ENCODE measurements around the gene EFCAB8. TPM values are rescaled to one million over a fixed set of nuclear protein-coding genes. Genes with fewer than 3 reads are reported as not detected.
"Not testable (repeated sequence)": the region's sequence is repeated elsewhere in the genome, so short reads cannot be mapped to it uniquely, and the experiment has no call there.

EFCAB8 gene
- total RNA-seq, 2 experiments from 2014 or later, result 1.0 to 1.5 TPM

- POLR2A ChIA-PET, result interaction anchor here (1.3 kb wide), 1 partner anchor 23 kb away, joined by 3 read pairs; no protein-coding TSS in a partner anchor
Measured at GRCh38 chr20:32842688-32843524, 15.8 kb upstream of the EFCAB8 start.

GRCh38 chr20:32845786-32846185 is 12.9 kb upstream of the EFCAB8 start:
- Mint-ChIP-seq H3K4me1 (ENCODE audit: low read depth) (peaks cover 10% of the 10 kb centered on the region), H3K9me3 (ENCODE audit: insufficient read depth) (no peaks in the 10 kb centered on the region), H3K27ac (no peak overlapping the region), H3K36me3 (ENCODE audit: low read depth) (peaks cover 65% of the 10 kb centered on the region), H3K4me3 (no peak overlapping the region), H3K27me3 (ENCODE audit: low read depth) (no peaks in the 10 kb centered on the region)
- no peak for DNase-seq
- no peak for ATAC-seq
- POLR2A ChIA-PET, result no interaction called here
- CTCF ChIA-PET, result no interaction called here

More at GRCh38 chr20:32842688-32843524, 15.8 kb upstream of the EFCAB8 start:
- H3K27ac Mint-ChIP-seq, result peak overlapping the region; percentile 27
- DNase-seq (no peak), ATAC-seq (no peak)
- CTCF ChIA-PET, result interaction anchor here (1.6 to 2.0 kb wide), 2 partner anchors 10 to 169 kb away, joined by 3 to 7 read pairs; partner anchors contain the start of gene C20orf203
- H3K27me3 Mint-ChIP-seq (ENCODE audit: low read depth), result no peaks in the 10 kb centered on the region
- H3K4me1 Mint-ChIP-seq (ENCODE audit: low read depth), result peaks cover 11% of the 10 kb centered on the region
- H3K36me3 Mint-ChIP-seq (ENCODE audit: low read depth), result peaks cover 68% of the 10 kb centered on the region
- no peak overlapping the region for H3K4me3 Mint-ChIP-seq
- H3K9me3 Mint-ChIP-seq (ENCODE audit: insufficient read depth), result no peaks in the 10 kb centered on the region

- no peak for ATAC-seq
- Mint-ChIP-seq H3K36me3 (ENCODE audit: low read depth) (peaks cover 67% of the 10 kb centered on the region), H3K9me3 (ENCODE audit: insufficient read depth) (no peaks in the 10 kb centered on the region), H3K4me3 (no peak overlapping the region), H3K27ac (no peak overlapping the region), H3K27me3 (ENCODE audit: low read depth) (no peaks in the 10 kb centered on the region), H3K4me1 (ENCODE audit: low read depth) (peaks cover 2% of the 10 kb centered on the region)
- DNase-seq, result no peak
- ChIA-PET CTCF (interaction anchor here (0.6 to 0.7 kb wide), 2 partner anchors 132 to 907 kb away, joined by 3 read pairs; no protein-coding TSS in a partner anchor), POLR2A (no interaction called here)
Measured at GRCh38 chr20:32846852-32847251, 11.9 kb upstream of the EFCAB8 start.

GRCh38 chr20:32847964-32848363 is 10.8 kb upstream of the EFCAB8 start:
- ChIA-PET POLR2A (no interaction called here), CTCF (no interaction called here)
- no peaks in the 10 kb centered on the region for H3K4me1 Mint-ChIP-seq (ENCODE audit: low read depth)
- peaks cover 69% of the 10 kb centered on the region for H3K36me3 Mint-ChIP-seq (ENCODE audit: low read depth)
- DNase-seq (no peak), ATAC-seq (no peak)
- H3K4me3 Mint-ChIP-seq, result no peak overlapping the region
- no peaks in the 10 kb centered on the region for H3K9me3 Mint-ChIP-seq (ENCODE audit: insufficient read depth)
- no peaks in the 10 kb centered on the region for H3K27me3 Mint-ChIP-seq (ENCODE audit: low read depth)
- no peak overlapping the region for H3K27ac Mint-ChIP-seq

GRCh38 chr20:32848846-32849245 is 9.9 kb upstream of the EFCAB8 start:
- ChIA-PET CTCF (no interaction called here), POLR2A (no interaction called here)
- no peak overlapping the region for H3K4me3 Mint-ChIP-seq
- H3K4me1 Mint-ChIP-seq (ENCODE audit: low read depth), result no peaks in the 10 kb centered on the region
- no peak overlapping the region for H3K27ac Mint-ChIP-seq
- ATAC-seq (no peak), DNase-seq (no peak)
- peaks cover 70% of the 10 kb centered on the region for H3K36me3 Mint-ChIP-seq (ENCODE audit: low read depth)
- no peaks in the 10 kb centered on the region for H3K27me3 Mint-ChIP-seq (ENCODE audit: low read depth)
- H3K9me3 Mint-ChIP-seq (ENCODE audit: insufficient read depth), result no peaks in the 10 kb centered on the region

- peaks cover 69% of the 10 kb centered on the region for H3K36me3 Mint-ChIP-seq (ENCODE audit: low read depth)
- H3K4me3 Mint-ChIP-seq, result no peak overlapping the region
- DNase-seq (no peak), ATAC-seq (no peak)
- no peaks in the 10 kb centered on the region for H3K4me1 Mint-ChIP-seq (ENCODE audit: low read depth)
- no peaks in the 10 kb centered on the region for H3K27me3 Mint-ChIP-seq (ENCODE audit: low read depth)
- H3K9me3 Mint-ChIP-seq (ENCODE audit: insufficient read depth), result no peaks in the 10 kb centered on the region
- POLR2A ChIA-PET, result no interaction called here
- CTCF ChIA-PET, result no interaction called here
- no peak overlapping the region for H3K27ac Mint-ChIP-seq
Measured at GRCh38 chr20:32849577-32849976, 9.1 kb upstream of the EFCAB8 start.

GRCh38 chr20:32855387-32855786 is 3.3 kb upstream of the EFCAB8 start:
- H3K4me1 Mint-ChIP-seq (ENCODE audit: low read depth), result peaks cover 23% of the 10 kb centered on the region
- no peaks in the 10 kb centered on the region for H3K9me3 Mint-ChIP-seq (ENCODE audit: insufficient read depth)
- ATAC-seq, result no peak
- POLR2A ChIA-PET, result no interaction called here
- H3K27me3 Mint-ChIP-seq (ENCODE audit: low read depth), result no peaks in the 10 kb centered on the region
- no peak for DNase-seq
- H3K36me3 Mint-ChIP-seq (ENCODE audit: low read depth), result peaks cover 46% of the 10 kb centered on the region
- H3K4me3 Mint-ChIP-seq, result no peak overlapping the region
- no peak overlapping the region for H3K27ac Mint-ChIP-seq
- CTCF ChIA-PET, result no interaction called here

- Mint-ChIP-seq H3K4me1 (ENCODE audit: low read depth) (peaks cover 23% of the 10 kb centered on the region), H3K36me3 (ENCODE audit: low read depth) (peaks cover 23% of the 10 kb centered on the region), H3K27ac (no peak overlapping the region), H3K4me3 (no peak overlapping the region), H3K27me3 (ENCODE audit: low read depth) (no peaks in the 10 kb centered on the region), H3K9me3 (ENCODE audit: insufficient read depth) (no peaks in the 10 kb centered on the region)
- CTCF ChIA-PET, result interaction anchor here (1.1 to 1.5 kb wide), 2 partner anchors 68 to 87 kb away, joined by 3 read pairs; no protein-coding TSS in a partner anchor
- no peak for DNase-seq
- POLR2A ChIA-PET, result interaction anchor here (1.0 kb wide), 1 partner anchor 23 kb away, joined by 3 read pairs; no protein-coding TSS in a partner anchor
- no peak for ATAC-seq
Measured at GRCh38 chr20:32858189-32858588, 534 bp upstream of the EFCAB8 start.

GRCh38 chr20:32861446-32861845 is 2.7 kb downstream of the EFCAB8 start:
- no peaks in the 10 kb centered on the region for H3K27me3 Mint-ChIP-seq (ENCODE audit: low read depth)
- H3K4me3 Mint-ChIP-seq, result no peak overlapping the region
- ChIA-PET CTCF (interaction anchor here (1.2 kb wide), 1 partner anchor 31 kb away, joined by 4 read pairs; no protein-coding TSS in a partner anchor), POLR2A (no interaction called here)
- no peak overlapping the region for H3K27ac Mint-ChIP-seq
- DNase-seq (no peak), ATAC-seq (no peak)
- no peaks in the 10 kb centered on the region for H3K9me3 Mint-ChIP-seq (ENCODE audit: insufficient read depth)
- peaks cover 8% of the 10 kb centered on the region for H3K36me3 Mint-ChIP-seq (ENCODE audit: low read depth)
- peaks cover 8% of the 10 kb centered on the region for H3K4me1 Mint-ChIP-seq (ENCODE audit: low read depth)

- H3K27me3 Mint-ChIP-seq (ENCODE audit: low read depth), result no peaks in the 10 kb centered on the region
- no peaks in the 10 kb centered on the region for H3K36me3 Mint-ChIP-seq (ENCODE audit: low read depth)
- H3K27ac Mint-ChIP-seq, result no peak overlapping the region
- no peaks in the 10 kb centered on the region for H3K4me1 Mint-ChIP-seq (ENCODE audit: low read depth)
- no peaks in the 10 kb centered on the region for H3K9me3 Mint-ChIP-seq (ENCODE audit: insufficient read depth)
- DNase-seq, result no peak
- no peak overlapping the region for H3K4me3 Mint-ChIP-seq
- ATAC-seq, result no peak
- ChIA-PET POLR2A (no interaction called here), CTCF (interaction anchor here (1.0 kb wide), 1 partner anchor 76 kb away, joined by 3 read pairs; no protein-coding TSS in a partner anchor)
Measured at GRCh38 chr20:32869562-32869961, 10.8 kb downstream of the EFCAB8 start.

GRCh38 chr20:32870526-32870925 is 11.8 kb downstream of the EFCAB8 start:
- POLR2A ChIA-PET; ATAC-seq; H3K4me1 Mint-ChIP-seq (ENCODE audit: low read depth); H3K27me3 Mint-ChIP-seq (ENCODE audit: low read depth); H3K4me3 Mint-ChIP-seq; H3K36me3 Mint-ChIP-seq (ENCODE audit: low read depth); DNase-seq; H3K9me3 Mint-ChIP-seq (ENCODE audit: insufficient read depth); H3K27ac Mint-ChIP-seq; CTCF ChIA-PET: not testable (repeated sequence)

GRCh38 chr20:32870985-32871384 is 12.3 kb downstream of the EFCAB8 start:
- no peak overlapping the region for H3K4me3 Mint-ChIP-seq
- no peaks in the 10 kb centered on the region for H3K4me1 Mint-ChIP-seq (ENCODE audit: low read depth)
- H3K27me3 Mint-ChIP-seq (ENCODE audit: low read depth), result no peaks in the 10 kb centered on the region
- no peaks in the 10 kb centered on the region for H3K36me3 Mint-ChIP-seq (ENCODE audit: low read depth)
- CTCF ChIA-PET, result no interaction called here
- no peak for DNase-seq
- ATAC-seq, result no peak
- no peaks in the 10 kb centered on the region for H3K9me3 Mint-ChIP-seq (ENCODE audit: insufficient read depth)
- H3K27ac Mint-ChIP-seq, result no peak overlapping the region
- POLR2A ChIA-PET, result no interaction called here
